Activated CD4-positive, CD25-positive, alpha-beta regulatory T cell treated with anti-CD3 and anti-CD28 coated beads, Interleukin-2, amount 50 U/mL, for 72 hours (primary cell): Measurements from ENCODE around the gene SERTAD4.

ENCODE experiments used
- DNase-seq: peaks from one replicate; pipeline ENCODE4 v3.0.0; 2021

SERTAD4 gene

GRCh38 chr1:210233495-210234328, 1.1 kb downstream of the SERTAD4 start:
- DNase-seq = no peak

GRCh38 chr1:210234329-210234757, 1.7 kb downstream of the SERTAD4 start:
- no peak for DNase-seq

DNA sequence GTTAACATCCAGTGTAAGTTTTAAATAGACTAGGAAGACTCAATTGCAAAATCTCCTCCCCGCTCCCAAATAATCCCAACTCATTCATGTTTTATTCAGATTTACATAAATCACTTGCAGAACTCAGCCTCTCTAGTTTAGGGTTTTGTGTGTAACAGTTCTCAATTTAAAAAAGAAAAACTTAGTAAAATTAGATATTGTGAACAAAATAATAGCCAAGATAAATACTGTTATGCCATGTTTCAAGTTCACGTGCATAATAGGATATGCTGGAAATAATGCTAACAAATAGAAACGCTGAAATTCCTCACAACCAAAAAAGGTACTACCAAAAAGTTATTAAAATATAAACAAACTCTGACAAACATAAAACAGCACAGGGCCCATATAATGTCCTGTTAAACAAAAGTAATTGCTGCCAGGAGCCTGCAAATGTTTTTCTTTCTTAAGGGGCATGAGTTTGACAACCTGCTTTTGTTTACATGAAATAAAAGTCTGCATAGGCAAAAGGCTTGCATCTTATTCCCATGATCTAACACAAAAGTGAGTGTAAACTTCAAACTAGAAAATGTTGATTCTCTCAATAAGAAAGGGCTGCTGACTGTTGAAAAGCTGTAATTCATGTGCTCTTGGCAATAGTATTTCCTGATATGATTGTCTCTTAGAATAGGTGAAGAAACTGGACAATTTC, 2.9 kb downstream of the SERTAD4 start:
- DNase-seq = no peak

GRCh38 chr1:210236386-210236839, 3.8 kb downstream of the SERTAD4 start:
- no peak for DNase-seq

DNA sequence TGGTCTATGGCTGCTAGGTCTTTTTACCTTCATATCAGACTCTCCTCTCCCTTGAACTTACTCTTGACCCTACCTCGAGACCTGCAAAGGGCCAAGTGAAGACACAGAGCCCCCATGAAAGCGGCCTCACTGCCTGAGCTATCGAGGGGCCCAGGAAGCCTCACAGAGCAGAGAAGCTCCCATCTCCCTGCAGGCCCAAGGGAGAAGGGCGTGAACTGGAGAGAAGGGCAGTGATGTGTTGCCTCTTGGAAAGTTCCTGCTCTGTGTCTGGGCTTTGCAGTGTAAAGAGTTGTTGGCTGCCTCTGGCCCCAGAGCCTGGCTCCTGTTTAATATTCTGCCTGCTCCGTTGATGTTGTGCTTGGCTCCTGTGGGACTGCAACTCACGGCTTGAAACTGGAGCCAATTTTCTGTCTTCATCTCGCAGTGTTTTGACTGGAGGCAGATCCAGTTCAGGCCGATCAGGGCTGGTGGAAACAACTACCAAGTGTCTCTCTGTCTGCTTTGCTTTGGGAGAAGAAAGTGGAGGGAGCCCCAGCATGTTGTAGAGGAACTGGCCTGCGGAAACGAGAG, 4.3 kb downstream of the SERTAD4 start:
- DNase-seq = no peak

- no peak for DNase-seq
Measured at GRCh38 chr1:210237479-210237878, 4.9 kb downstream of the SERTAD4 start.

DNA sequence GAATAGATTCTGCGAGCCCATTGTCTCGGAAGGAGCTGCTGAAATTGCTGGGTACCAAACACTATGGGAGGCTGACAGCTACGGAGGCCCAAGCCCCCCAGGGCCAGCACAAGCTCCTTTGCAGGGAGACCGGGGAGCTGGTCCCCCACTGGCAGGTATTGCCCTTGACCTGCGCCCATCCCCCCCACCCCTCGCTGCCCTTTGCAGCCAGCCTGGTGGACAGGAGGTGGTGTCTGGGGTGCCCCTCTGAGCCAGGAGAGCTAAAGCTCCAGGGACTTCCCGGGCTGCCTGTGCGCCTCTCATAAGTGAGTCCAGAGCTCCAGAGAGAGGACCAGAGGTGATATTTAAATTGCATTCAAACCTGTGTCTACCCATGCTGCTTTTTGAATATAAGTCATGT, 5.4 kb downstream of the SERTAD4 start:
- no peak for DNase-seq

- DNase-seq = no peak
Measured at GRCh38 chr1:210239349-210240111, 6.9 kb downstream of the SERTAD4 start.

- no peak for DNase-seq
Measured at GRCh38 chr1:210241121-210241520, 8.5 kb downstream of the SERTAD4 start.

DNA sequence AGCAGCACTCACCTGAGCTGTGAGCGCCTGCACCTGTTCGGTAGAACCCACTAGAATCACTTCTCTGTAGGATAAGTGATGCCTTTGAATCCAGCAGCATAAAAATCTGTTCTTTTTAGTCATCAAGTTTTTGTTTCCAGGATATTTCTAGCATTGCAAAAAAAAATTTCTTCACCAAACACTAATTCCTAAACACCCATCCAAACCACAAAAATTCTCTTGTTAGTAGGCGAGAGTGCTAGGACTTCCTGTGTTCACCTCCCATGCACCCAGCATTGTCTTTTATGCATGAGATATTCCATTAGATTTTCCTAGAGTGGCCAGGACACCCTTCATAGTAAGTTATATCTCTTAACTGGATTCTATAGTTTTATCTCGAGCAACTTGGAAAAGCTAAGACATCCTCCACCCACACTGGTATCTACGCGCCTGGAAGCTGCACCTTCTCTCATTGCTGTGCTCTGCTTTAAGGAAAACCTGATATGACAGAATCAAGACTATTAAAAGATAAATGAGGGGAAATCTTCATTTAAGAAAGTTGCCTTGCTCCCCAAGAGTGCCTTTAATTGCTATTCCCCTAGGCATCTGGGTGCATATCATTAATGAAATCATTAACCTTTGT, 12.3 kb downstream of the SERTAD4 start:
- DNase-seq = no peak

- no peak for DNase-seq
Measured at GRCh38 chr1:210246447-210246846, 13.9 kb downstream of the SERTAD4 start.

- no peak for DNase-seq
Measured at GRCh38 chr1:210248341-210248740, 15.7 kb downstream of the SERTAD4 start.

DNA sequence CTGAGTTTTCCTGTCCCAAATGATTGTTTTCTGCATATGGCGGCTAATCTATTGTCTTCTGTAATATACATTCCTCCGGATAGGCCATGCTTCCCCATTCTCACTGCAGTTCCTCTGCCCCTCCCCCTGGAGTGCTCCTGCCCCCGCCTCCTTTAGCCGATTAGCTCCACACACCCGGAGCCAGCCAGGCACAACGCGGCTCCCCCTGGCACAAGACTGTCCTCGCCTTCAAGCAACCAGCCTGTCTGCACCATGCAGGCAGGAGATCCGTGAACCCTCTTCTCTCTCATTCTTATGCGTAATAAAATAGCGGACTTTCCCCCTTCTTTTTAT, 18.0 kb downstream of the SERTAD4 start:
- DNase-seq = no peak

DNA sequence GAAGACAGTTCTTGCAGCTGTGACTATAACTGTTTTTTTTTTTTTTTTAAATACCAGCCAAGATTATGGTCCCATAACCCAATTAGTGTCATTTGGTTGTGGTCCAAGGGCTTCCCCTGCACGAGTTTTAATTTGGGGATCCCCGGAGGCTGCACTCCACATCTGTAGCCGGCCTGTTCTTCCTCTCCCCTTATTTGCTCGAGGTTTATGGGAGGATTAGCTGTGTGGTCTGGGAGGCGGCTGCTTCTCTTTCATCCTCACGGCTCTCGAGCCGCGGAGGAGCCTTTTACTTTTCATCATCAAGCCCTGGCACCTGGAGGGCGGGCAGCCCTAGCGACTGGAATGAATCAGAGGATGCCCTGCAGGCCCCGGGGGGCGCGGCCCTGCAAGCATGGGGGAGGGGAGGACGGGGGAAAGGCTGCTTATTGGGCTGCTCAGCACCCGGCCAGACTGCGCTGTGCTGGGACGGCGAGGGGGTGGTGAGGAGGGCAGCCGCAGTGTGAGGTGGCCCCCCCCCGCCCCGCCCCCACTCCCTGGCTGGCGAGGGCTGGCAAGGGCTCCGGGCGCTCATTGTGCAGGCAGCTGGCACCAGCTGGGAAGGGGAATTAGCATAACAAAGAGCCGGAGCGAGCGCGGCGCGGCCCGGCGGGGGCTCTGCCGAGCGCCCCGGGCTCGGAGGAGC, 18.5 kb downstream of the SERTAD4 start:
- no peak for DNase-seq

DNA sequence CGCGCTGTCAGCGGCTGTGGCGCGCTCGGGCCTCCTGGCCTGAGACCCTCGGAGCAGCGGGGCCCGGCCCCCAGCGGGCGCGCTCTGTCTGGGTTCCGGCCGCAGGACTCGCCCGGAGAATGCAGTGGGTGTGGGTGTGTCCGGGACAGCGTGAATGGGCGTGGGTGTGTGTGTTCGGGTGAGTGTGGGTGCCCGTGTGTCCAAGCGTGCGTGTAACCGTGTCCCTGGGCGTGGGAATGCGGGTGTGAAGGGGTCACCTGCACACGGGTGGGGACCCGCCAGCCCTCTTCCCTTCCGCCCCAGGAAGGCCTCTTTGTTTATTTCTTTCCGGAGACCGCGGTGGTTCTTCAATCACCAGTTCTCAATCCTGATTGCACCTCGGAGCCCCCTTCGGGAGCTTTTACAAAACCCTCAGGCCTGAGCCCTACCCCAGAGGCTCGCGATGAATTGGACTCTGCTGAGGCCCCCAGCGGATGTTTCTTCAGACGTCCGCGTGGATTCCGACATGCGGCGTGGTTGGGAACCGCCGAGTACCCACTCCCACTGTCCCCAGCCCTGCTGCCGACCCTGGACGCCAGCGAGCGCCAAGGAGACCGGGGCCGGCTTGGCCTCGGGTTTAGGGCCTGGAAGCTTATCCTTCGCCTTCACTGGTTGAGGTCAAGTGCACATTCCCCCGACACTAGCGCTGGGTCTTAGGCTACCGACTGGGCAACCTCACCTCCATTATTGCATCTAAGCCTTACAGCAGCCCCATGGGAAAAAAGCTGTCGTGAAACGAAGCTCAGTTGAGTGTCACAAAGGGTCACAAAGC, 19.3 kb downstream of the SERTAD4 start:
- no peak for DNase-seq

DNA sequence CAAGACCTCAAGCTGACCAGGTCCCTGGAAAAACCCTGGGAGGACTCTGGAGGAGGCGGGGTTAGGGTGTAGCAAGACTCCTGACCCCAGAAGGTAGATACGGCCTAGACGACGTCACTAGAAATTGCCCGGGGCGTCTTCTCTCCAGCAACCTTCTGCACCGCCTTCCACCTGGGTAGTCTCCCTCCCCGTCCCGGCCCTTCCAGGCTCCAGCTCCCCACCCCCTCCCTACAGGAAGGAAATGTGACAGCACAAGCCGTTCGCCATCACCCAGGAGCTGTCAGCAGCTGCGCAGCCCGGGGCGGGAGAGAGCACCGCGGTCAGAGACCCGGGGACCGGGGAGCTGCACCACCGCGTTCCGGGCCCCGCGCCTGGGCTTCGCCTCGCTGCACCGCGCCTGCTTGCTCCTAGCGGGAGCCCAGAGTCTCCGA, 20.0 kb downstream of the SERTAD4 start:
- DNase-seq = no peak

DNA sequence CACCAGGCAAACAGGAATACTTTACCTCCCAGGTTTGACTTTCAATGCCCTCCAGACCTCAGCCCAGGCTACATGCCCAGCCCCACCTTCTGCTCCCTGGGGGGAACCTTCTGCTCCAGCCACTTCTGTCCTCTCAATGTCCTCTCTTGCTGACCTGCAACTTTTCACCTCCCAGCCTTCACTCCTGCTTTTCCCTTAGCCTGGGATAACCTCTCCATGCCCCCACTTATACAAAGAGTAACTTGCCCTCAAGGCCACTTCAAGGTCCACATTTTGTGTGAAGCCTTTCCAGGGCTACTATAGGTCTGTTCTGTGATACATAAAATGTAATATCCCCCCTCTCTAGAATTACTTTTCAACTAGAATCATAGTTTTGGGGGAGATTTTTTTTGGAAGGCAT, 21.7 kb downstream of the SERTAD4 start:
- DNase-seq = no peak

DNA sequence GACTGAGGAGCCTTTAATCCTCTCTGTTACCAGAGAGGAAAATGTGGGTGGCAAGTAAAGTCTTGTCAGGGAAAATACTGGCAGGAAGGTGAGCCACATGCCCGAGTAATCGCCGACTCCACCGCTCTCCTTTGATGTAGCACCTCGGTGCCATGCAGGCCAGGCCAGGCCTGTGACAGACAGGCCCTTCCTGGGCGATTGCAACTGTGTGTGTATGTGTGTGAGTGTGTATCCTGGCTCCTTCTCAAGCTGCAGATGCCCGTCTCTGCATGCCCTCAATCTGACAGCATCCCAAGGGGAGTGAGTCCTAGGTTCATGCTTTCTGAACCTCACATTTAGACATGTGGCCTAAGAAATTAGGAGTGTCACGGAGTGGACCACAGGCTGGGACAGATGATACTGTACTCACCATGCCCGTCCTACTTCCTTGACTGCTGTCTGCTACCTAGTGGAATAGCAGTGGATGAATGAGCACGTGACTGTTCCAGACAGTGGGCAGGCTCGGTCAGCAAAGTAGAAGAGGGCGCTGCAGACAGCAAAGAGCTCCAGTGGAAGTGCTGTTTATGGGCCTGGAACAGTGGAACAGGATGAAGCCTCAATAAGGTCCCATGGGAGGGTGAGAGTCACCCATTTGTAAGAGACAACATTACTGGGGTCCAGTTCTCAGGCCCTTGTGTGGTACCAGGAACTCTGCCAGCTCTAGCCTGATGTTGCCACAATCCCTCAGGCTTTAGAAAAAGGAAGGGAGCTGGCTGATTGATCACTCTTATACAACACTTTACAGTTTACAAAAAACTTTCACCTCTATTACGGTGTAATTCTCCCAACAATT, 25.3 kb downstream of the SERTAD4 start:
- DNase-seq = no peak

GRCh38 chr1:210259561-210259960, 27.0 kb downstream of the SERTAD4 start:
- DNase-seq = no peak

DNA sequence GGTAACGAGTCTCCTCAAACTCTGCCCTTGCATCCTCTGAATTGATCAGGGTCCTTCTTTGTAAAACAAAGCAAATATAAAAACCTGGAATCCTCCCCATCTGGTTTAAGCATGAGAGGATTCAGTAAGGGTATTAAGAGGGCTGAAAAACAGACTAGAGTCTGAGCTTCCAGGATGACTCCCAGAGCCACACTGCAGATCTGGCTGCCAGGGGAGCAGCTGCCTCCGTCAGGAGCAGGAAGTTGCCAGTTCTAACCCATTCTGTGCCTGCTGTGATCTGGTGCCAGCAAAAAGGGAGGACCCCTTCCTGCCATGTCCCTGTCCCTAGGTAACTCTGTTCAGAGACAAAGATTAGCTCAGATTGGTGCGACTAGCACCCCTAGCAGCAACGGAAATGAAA, 27.5 kb downstream of the SERTAD4 start:
- DNase-seq = no peak
